Lung (tissue), 12 donors: ENCODE measurements around the gene AGAP1. TPM values are rescaled to one million over a fixed set of nuclear protein-coding genes. Genes with fewer than 3 reads are reported as not detected.
A peak's percentile ranks its signal among the peaks of the same experiment; 100 is the strongest.

Experiments
- ATAC-seq: fragments of 200-7000 bp; cut with Tn5 transposase; one replicate; pipeline ENCODE4 v1.9.1; 2020; ENCODE audit warnings: moderate number of reproducible peaks; ENCODE audit not compliant: insufficient read depth, low FRiP score
- DNase-seq, 3 donors: peaks; one replicate each; pipeline ENCODE4 v3.0.0-alpha.2; 2013 to 2017
- H3K27ac ChIP-seq, 2 donors: one replicate each; pipeline ENCODE4 v1.5.1; 2013; ENCODE audit warnings: mild to moderate bottlenecking in 2 of 2, moderate library complexity in 2 of 2, control low read depth in 1 of 2, inconsistent platforms in 1 of 2, low read depth in 1 of 2, low read length in 1 of 2
- H3K27me3 ChIP-seq, 3 donors: one replicate each; pipeline ENCODE4 v1.5.1; 2013; ENCODE audit warnings: low read length in 2 of 3; ENCODE audit not compliant: control insufficient read depth in 3 of 3, insufficient read depth in 3 of 3
- H3K36me3 ChIP-seq, 4 donors: one replicate each; pipeline ENCODE4 v1.5.1; 2013; ENCODE audit warnings: low read length in 4 of 4, mild to moderate bottlenecking in 1 of 4, moderate library complexity in 1 of 4; ENCODE audit not compliant: control insufficient read depth in 4 of 4, insufficient read depth in 4 of 4
- H3K4me1 ChIP-seq, 5 donors: one replicate each; pipeline ENCODE4 v1.5.1; 2013; ENCODE audit warnings: low read length in 5 of 5, mild to moderate bottlenecking in 2 of 5, moderate library complexity in 1 of 5; ENCODE audit not compliant: control insufficient read depth in 5 of 5, insufficient read depth in 5 of 5
- H3K4me3 ChIP-seq: one replicate; pipeline ENCODE4 v1.5.1; 2013; ENCODE audit warnings: mild to moderate bottlenecking, control low read depth, moderate library complexity
- H3K9ac ChIP-seq, 2 donors: one replicate each; pipeline ENCODE4 v1.5.1; 2013; ENCODE audit warnings: low read length in 2 of 2, control low read depth in 1 of 2; ENCODE audit not compliant: insufficient read depth in 1 of 2
- H3K9me3 ChIP-seq, 4 donors: one replicate each; pipeline ENCODE4 v1.5.1; 2013; ENCODE audit warnings: low read length in 3 of 4, mild to moderate bottlenecking in 1 of 4, moderate library complexity in 1 of 4; ENCODE audit not compliant: control insufficient read depth in 4 of 4, insufficient read depth in 3 of 4
- CTCF ChIP-seq: IDR thresholded peaks from 2 replicates; pipeline ENCODE4 v1.5.1; 2012; ENCODE audit warnings: mild to moderate bottlenecking; ENCODE audit errors: control extremely low read depth, extremely low read depth
- WGBS, 2 donors: extraction: QIAGEN DNeasy Blood & Tissue Kit; methylation state at CpG; one replicate each; pipeline ENCODE4 v1.1.7; 2013; 5-methylcytosine and 5-hydroxymethylcytosine counted together
- polyA plus RNA-seq, 2 donors: library from polyadenylated mRNA; stranded (reverse); fragments of 200-250 nt; gene quantifications; one replicate each; pipeline ENCODE4 v1.2.1, GENCODE V29; 2013
- total RNA-seq, 2 donors: library from RNA; depleted of rRNA in 1 of 2; stranded (reverse); fragments of >200 nt in 1 of 2; gene quantifications; one replicate each; pipeline ENCODE4 v1.2.1, GENCODE V29; 2014 to 2021
- donor health status: control.
- donor health status: control.
- donor health status: Bipolar disorder and iron deficiency.
- donor health status: healthy.
- donor health status: DM: yes; HTN: yes; CAD: no.

Gene AGAP1
- total and polyA plus RNA-seq, 4 donors, result 6.6 to 39.4 (median 20.2) TPM

- Histone ChIP-seq H3K9ac (no peak overlapping the region), H3K27ac (no peak overlapping the region), H3K27me3 (no peaks in the 10 kb centered on the region), H3K9me3 (no peaks in the 10 kb centered on the region), H3K4me1 (peaks cover 0 to 17% (median 15%) of the 10 kb centered on the region in 5 donors), H3K4me3 (no peak overlapping the region), H3K36me3 (no peaks in the 10 kb centered on the region)
- no peak for ATAC-seq
- no peak for DNase-seq
- no peak for TF ChIP-seq CTCF
- WGBS, 2 donors, result 83 to 84% methylated on average over 5 of the region's 5 CpGs
Measured at GRCh38 chr2:235541016-235541415, 47.2 kb downstream of the AGAP1 start.

GRCh38 chr2:235541838-235542549, 48.2 kb downstream of the AGAP1 start:
- no peak overlapping the region for H3K27ac ChIP-seq
- WGBS, 2 donors, result 77 to 86% methylated on average over 11 of the region's 11 CpGs
- no peaks in the 10 kb centered on the region for H3K9me3 ChIP-seq
- H3K9ac ChIP-seq, result no peak overlapping the region
- no peak overlapping the region for H3K4me3 ChIP-seq
- no peak for ATAC-seq
- TF ChIP-seq CTCF, result no peak
- no peak for DNase-seq
- peaks cover 0 to 22% (median 17%) of the 10 kb centered on the region in 5 donors for H3K4me1 ChIP-seq
- H3K27me3 ChIP-seq, result no peaks in the 10 kb centered on the region
- H3K36me3 ChIP-seq, result no peaks in the 10 kb centered on the region

GRCh38 chr2:235542733-235543127, 48.9 kb downstream of the AGAP1 start:
- ATAC-seq (no peak), DNase-seq (peak in 2 of 3 donors; percentile 45 to 46)
- H3K9me3 ChIP-seq, result no peaks in the 10 kb centered on the region
- H3K4me1 ChIP-seq, result peaks cover 0 to 22% (median 16%) of the 10 kb centered on the region in 5 donors
- no peaks in the 10 kb centered on the region for H3K27me3 ChIP-seq
- H3K36me3 ChIP-seq, result no peaks in the 10 kb centered on the region
- no peak overlapping the region for H3K9ac ChIP-seq
- 43 to 48% methylated on average over 7 to 10 of the region's 10 CpGs for WGBS, 2 donors
- no peak overlapping the region for H3K27ac ChIP-seq
- no peak for TF ChIP-seq CTCF
- no peak overlapping the region for H3K4me3 ChIP-seq
